MCF 10A (cell line): ENCODE data around the gene CD151. TPM values are rescaled to one million over a fixed set of nuclear protein-coding genes. Genes with fewer than 3 reads are reported as not detected.
A peak's percentile ranks its signal among the peaks of the same experiment; 100 is the strongest.

Source experiments
- BruUV-seq: library from RNA; stranded (reverse); fragments of 400-500 nt; replicated peaks from 2 replicates; lab custom pipeline; 2021; lab: Mats Ljungman, UMichigan
- CTCF ChIA-PET: fragments of 300-600 bp; sonication (Branson Sonifier 250); formaldehyde crosslinking; extraction: SDS; loops from one replicate; lab custom pipeline; 2021; ENCODE audit warnings: antibody characterized with exemption, inconsistent platforms; lab: Yijun Ruan, JAX
- POLR2A ChIA-PET: fragments of 300-600, 350-650 bp; sonication (Branson Sonifier 250); formaldehyde crosslinking; extraction: SDS; loops from one replicate; lab custom pipeline; 2020; ENCODE audit warnings: antibody characterized with exemption, inconsistent platforms; lab: Yijun Ruan, JAX
- DNase-seq: peaks from one replicate; pipeline ENCODE4 v3.0.0-alpha.2; 2018; ENCODE audit not compliant: unreplicated experiment
- H3K27ac Mint-ChIP-seq: one replicate; pipeline ENCODE4 v1.8.0; 2022; ENCODE audit warnings: mild to moderate bottlenecking, low read depth, mixed read lengths; ENCODE audit not compliant: unreplicated experiment
- H3K27me3 Mint-ChIP-seq: one replicate; pipeline ENCODE4 v1.8.0; 2022; ENCODE audit warnings: mixed read lengths; ENCODE audit not compliant: insufficient read depth, unreplicated experiment
- H3K36me3 Mint-ChIP-seq: one replicate; pipeline ENCODE4 v1.8.0; 2022; ENCODE audit warnings: mild to moderate bottlenecking, moderate library complexity, mixed read lengths; ENCODE audit not compliant: insufficient read depth, unreplicated experiment
- H3K4me1 Mint-ChIP-seq: one replicate; pipeline ENCODE4 v1.8.0; 2022; ENCODE audit warnings: mixed read lengths; ENCODE audit not compliant: insufficient read depth, unreplicated experiment
- H3K4me3 Mint-ChIP-seq: one replicate; pipeline ENCODE4 v1.8.0; 2022; ENCODE audit warnings: mild to moderate bottlenecking, moderate library complexity, mixed read lengths; ENCODE audit not compliant: unreplicated experiment
- H3K9me3 Mint-ChIP-seq: one replicate; pipeline ENCODE4 v1.8.0; 2022; ENCODE audit warnings: mixed read lengths; ENCODE audit not compliant: unreplicated experiment
- CTCF ChIP-seq: fragments of 200-600 bp; IDR thresholded peaks from one replicate; pipeline ENCODE4 v1.8.0; 2022; ENCODE audit warnings: antibody characterized with exemption, mild to moderate bottlenecking; ENCODE audit not compliant: unreplicated experiment
- intact Hi-C: fragments of 100-400 bp; cut with micrococcal nuclease; formaldehyde crosslinking; loops from 2 replicates; pipeline ENCODE4 v1.14.1; 2022
- total RNA-seq: library from RNA; stranded (reverse); gene quantifications from 2 replicates; pipeline ENCODE4 v1.2.3, GENCODE V29; 2022

Gene CD151
- total RNA-seq, 1 experiment from 2014 or later: 412 TPM

DNA sequence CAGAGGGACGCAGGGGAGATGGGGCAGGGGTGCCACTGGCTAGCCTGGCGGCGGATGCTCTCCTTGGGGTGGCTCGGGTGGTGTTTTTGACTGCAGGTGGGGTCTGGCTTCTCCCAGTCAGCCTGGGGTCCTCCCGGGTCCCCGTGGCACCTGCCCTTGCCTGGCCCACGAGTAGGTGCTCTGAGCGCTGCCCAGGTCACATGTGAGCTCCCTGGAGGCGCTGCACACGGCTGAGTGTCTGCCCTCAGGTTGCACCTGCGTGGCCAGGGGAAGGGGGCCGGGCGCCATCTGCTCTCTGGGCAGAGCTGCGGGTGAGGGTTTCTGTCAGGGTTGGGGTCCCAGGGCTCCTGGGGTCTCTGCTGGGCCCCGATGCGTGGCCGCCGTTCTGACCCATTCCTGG lies 15.1 kb downstream of the CD151 start:
- intact Hi-C loops: no loop called here

GRCh38 chr11:848380-848931 lies 15.7 kb downstream of the CD151 start:
- POLR2A ChIA-PET: interaction anchor here (2.7 kb wide), 2 partner anchors 18 to 29 kb away, joined by 14 to 16 read pairs; partner anchors contain the start of gene PNPLA2
- H3K9me3 Mint-ChIP-seq: no peaks in the 10 kb centered on the region
- peak; percentile 40 for DNase-seq
- TF ChIP-seq CTCF: peak; percentile 87
- H3K4me3 Mint-ChIP-seq: no peak overlapping the region
- no peaks in the 10 kb centered on the region for H3K27me3 Mint-ChIP-seq
- no TSS peak for BruUV-seq
- H3K36me3 Mint-ChIP-seq: peaks cover 28% of the 10 kb centered on the region
- CTCF ChIA-PET: interaction anchor here (0.9 to 1.0 kb wide), 3 partner anchors 8 to 203 kb away, joined by 4 to 6 read pairs (median 4); no protein-coding TSS in a partner anchor
- H3K27ac Mint-ChIP-seq: no peak overlapping the region
- intact Hi-C loops: no loop called here
- H3K4me1 Mint-ChIP-seq: peaks cover 15% of the 10 kb centered on the region

More for the DNA sequence above, 15.1 kb downstream of the CD151 start:
- no peak for TF ChIP-seq CTCF
- ChIA-PET POLR2A (interaction anchor here (0.8 to 2.7 kb wide), 4 partner anchors 9 to 29 kb away, joined by 3 to 16 read pairs (median 9); partner anchors contain the start of gene PNPLA2), CTCF (interaction anchor here (0.9 to 1.0 kb wide), 4 partner anchors 9 to 204 kb away, joined by 3 to 6 read pairs (median 4); no protein-coding TSS in a partner anchor)
- peaks cover 28% of the 10 kb centered on the region for H3K36me3 Mint-ChIP-seq
- H3K27ac Mint-ChIP-seq: no peak overlapping the region
- no TSS peak for BruUV-seq
- H3K4me1 Mint-ChIP-seq: peaks cover 15% of the 10 kb centered on the region
- no peak for DNase-seq
- no peak overlapping the region for H3K4me3 Mint-ChIP-seq
- no peaks in the 10 kb centered on the region for H3K9me3 Mint-ChIP-seq
- no peaks in the 10 kb centered on the region for H3K27me3 Mint-ChIP-seq

DNA sequence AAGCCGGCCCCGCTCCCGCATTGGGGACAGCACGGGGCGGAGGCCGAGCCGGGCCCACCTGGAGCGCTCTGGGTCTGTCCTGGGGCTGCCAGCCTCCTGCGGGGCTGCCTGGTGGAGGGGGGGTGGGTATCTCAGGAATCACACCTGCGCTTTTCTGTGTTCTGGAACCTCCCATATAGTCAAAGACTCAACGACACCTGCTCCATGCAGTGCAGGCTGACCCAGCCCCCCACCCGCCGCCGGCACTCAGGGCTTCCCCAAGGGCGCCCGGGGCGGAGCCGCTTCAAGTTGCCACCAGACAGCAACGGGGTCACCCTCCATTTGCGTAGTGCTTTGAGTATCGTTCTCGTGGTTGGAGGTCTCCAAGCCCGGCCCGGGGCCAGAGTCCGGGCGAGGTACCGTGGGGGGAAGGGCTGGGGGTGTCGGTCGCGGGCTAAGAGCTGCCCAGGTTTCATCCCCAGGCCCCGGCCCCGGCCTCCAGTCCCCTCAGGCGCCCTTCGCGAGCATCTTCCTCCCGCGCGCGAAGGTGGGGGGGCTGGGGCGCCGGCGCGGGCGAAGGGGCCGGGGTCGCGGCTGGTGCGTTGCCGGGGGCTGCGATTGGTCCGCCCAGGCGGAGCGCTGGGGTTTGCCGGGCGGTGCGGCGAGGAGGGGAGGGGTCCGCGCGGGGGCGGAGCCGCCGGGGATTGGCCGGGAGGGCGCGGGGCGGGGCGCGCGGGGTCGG lies 16.5 kb downstream of the CD151 start:
- Mint-ChIP-seq H3K27me3 (no peaks in the 10 kb centered on the region), H3K4me1 (peaks cover 15% of the 10 kb centered on the region), H3K9me3 (no peaks in the 10 kb centered on the region), H3K36me3 (peaks cover 33% of the 10 kb centered on the region), H3K4me3 (no peak overlapping the region), H3K27ac (no peak overlapping the region)
- no peak for DNase-seq
- BruUV-seq: no TSS peak
- intact Hi-C loops: no loop called here
- POLR2A ChIA-PET: no interaction called here
- TF ChIP-seq CTCF: no peak
- CTCF ChIA-PET: interaction anchor here (0.9 kb wide), 1 partner anchor 202 kb away, joined by 6 read pairs; no protein-coding TSS in a partner anchor
